DMS114 treated with DMSO at 0.1 percent for 48 hours (cell line): ENCODE data around the gene ALMS1.
"Not testable (repeated sequence)": the region's sequence is repeated elsewhere in the genome, so short reads cannot be mapped to it uniquely, and the experiment has no call there.

Source experiments
- DNase-seq: peaks from one replicate; lab custom pipeline; 2025; ENCODE audit not compliant: unreplicated experiment; lab: John Stamatoyannopoulos, UW

ALMS1 gene

DNA sequence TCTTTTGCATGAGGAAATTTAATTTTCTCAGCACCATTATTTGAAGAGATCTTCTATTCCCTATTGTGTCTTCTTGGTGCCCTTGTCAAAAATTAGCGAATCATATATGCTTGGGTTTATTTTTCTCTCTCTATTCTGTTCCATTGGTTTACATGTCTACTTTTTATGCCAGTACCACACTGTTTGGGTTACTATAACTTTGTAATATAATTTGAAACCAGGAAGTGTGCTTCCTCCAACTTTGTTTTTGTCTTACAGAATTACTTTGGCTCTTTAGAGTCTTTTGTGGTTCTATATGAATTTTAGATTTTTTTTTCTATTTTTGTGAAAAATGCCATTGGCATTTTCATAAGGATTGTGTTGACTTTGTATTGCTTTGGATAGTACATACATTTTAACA lies 17.6 kb downstream of the ALMS1 start:
- DNase-seq: no peak

DNA sequence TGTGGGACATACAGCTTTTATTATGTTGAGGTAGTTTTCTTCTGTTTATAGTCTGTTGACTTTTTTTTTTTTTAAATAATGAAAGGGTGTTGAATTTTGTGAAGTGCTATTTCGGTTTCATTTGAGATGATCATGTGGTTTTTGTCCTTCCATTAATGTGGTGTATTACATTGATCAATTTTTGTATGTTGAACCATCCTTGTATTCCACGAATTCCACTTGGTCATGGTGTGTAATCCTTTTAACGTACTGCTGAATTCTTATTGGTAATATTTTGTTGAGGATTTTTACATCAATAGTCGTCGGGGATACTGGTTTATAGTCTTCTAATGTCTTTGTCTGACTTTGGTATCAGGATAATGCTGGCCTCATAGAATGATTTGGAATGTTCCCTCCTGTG lies 18.8 kb downstream of the ALMS1 start:
- DNase-seq: no peak

DNA sequence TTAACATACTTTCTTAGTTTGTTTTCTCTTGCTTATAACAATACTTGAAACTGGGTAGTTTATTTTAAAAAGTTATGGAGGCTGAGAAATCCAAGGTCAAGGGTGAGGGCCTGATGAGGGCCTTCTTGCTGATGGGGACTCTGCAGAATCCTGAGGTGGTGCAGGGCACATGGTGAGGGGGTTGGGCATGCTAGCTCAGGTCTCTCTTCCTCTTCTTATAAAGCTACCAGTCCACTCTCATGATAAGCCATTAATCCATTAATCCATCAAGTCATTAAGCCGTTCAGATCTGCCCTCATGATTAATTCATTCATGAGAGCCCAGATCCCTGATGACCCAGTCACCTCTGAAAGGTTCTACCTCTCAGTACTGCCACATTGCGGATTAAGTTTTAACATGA lies 21.4 kb downstream of the ALMS1 start:
- no peak for DNase-seq

DNA sequence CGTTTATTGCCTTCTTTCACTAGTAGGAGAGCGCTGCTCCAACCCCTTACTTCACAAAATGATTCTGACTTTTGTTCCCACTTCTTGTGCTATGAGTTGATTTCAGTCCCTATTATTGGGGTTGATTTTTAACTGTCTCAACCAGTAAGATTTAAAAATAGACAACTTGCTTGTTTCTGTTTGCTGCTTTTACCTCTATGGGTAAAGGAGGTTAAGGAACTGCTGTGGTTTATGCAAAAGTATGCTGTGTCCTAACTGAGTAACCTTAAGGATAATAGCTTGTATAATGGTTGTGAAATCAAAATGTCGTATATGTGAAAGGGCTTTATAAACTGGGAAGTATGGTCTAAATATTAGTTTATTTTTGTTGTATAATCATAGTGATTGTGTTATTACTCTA lies 22.6 kb downstream of the ALMS1 start:
- no peak for DNase-seq

DNA sequence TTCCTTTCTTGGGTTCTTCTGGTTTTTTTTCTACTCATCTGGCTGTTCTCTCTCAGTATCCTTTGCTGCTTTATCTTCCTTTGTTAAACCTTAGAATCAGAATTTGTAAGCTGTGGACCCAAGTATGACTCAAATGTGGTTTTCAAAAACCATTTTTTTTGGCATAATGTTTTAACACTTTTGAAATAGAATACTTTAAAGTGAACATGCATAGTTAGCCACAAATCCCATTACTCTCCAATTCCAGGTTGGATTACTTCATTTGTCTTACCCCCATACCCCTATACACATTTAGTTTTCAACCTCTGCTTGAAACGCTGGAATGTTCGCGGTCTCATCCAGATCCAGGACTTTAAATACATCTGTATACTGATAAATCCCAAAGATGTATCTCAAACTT lies 29.1 kb downstream of the ALMS1 start:
- DNase-seq: no peak

DNA sequence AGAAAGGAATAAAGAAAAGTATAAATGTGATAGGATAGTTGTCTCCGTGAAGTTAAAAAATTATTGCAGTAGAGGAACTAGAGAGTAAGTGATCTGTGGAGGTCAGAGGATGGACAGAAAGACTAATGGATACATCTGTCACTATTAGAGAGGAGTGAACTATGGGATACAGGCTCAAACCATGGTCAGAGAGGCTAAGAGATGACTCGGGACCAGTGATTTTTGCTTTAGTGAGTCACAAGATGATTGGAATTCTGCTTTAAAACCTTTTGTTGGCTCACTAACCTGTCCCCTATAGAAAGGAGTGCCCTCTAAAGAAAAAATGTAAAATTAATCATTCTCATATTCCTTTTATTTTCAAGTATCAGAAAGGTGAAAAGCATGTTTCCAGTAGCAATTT lies 30.3 kb downstream of the ALMS1 start:
- DNase-seq: no peak

DNA sequence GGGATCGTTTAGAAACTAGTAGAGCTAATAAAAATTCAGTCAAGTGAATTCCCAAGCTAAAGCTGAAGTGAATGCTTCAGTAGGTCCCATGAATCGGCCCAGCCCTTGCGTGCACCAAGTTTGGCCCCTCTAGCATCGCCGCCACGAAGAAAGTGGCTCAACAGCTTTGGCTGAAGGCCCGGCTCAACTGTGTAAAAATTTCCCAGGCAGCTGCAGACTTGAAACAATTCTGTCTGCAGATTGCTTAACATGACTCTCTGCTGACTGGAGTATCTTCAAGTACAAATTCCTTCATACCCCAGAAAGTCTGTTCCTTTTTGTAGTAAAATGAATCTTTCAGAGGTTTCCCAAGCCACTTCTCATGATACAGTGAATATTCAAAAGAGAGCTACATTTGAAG lies 32.7 kb downstream of the ALMS1 start:
- no peak for DNase-seq

DNA sequence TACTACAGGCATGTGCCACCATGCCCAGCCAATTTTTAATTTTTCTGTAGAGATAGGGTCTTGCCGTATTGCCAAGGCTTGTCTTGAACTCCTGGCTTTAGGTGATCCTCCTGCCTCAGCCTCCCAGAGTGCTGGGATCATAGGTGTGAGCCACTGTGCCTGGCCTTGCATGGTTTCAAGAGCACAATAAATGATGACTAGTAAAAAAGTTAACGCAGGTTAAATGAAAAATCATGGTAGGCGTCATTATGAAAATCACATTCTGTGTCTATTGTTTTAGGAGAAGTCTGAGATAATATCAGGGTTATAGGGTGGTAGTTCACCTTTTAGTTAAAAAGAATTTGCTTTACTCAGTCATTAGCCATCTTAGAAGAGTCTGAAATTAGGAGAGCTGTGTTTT lies 38.3 kb downstream of the ALMS1 start:
- DNase-seq: no peak

DNA sequence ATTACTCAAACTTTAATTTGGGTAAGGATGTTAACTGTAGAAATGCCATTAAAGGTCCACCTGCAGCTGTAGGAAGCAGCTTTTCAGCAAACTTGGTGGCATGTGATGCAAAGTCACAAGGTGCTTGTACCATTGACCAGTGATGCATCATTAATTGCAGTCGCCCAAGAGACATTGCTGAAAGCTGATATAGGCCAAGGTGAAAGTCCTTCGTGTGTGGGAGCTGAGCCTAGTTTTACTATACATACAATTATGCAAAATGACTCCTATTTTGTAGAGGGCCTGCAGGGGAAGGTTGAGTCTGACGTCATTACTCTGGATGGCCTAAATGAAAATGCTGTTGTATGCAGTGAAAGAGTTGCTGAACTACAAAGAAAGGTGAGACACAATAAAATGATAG lies 40.5 kb downstream of the ALMS1 start:
- DNase-seq: no peak

DNA sequence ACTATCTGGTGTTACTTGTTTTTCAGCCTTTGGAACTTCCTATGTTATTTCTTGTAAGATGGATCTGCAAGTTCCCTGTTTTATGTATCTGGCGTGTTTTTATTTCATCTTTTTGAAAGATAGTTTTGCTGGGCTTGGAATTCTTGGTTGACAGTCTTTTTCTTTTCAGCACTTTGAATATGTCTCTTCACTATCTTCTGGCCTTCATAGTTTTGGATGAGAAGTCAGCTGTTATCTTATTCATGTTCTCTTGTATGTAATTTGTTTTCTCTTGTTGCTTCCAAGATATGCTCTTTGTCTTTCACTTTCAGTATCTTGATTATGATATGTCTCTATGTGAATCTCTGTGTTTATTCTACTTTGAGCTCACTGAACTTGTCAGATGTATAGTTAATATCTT lies 50.4 kb downstream of the ALMS1 start:
- DNase-seq: no peak

DNA sequence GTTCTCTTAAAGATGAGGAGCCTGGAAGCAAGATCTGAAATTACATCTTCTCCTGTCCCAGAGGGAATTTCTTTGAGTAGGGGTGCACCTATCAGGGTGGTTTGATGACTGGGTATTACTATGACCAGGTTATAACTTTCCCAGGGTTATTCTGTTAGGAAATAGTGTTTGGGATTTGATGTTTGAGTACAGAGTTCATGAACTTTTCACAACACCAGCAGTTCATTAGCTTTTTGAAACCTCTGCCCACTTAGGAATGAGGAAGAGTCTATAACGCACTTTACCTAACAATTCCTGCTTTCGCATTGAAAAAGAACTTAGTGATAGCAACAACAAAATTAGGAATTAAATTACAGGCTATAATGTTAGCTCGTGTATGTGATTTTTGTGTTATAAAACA lies 58.6 kb downstream of the ALMS1 start:
- DNase-seq: no peak

DNA sequence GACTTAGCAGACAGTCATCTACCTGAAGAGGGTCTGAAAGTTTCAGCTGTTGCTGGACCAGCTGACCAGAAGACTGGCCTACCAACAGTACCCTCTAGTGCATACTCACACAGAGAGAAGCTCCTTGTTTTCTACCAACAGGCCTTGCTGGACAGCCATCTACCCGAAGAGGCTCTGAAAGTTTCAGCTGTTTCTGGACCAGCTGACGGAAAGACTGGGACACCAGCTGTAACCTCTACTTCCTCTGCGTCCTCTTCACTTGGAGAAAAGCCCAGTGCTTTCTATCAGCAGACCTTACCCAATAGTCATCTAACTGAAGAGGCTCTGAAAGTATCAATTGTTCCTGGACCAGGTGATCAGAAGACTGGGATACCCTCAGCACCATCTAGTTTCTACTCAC lies 63.2 kb downstream of the ALMS1 start:
- DNase-seq: no peak

DNA sequence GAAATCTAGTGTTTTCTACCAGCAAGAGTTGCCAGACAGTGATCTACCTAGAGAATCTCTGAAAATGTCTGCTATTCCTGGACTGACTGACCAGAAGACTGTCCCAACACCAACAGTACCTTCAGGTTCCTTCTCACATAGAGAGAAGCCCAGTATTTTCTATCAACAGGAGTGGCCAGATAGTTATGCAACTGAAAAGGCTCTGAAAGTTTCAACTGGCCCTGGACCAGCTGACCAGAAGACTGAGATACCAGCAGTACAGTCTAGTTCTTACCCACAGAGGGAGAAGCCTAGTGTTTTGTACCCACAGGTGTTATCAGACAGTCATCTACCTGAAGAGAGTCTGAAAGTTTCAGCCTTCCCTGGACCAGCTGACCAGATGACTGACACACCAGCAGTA lies 63.8 kb downstream of the ALMS1 start:
- DNase-seq: no peak

DNA sequence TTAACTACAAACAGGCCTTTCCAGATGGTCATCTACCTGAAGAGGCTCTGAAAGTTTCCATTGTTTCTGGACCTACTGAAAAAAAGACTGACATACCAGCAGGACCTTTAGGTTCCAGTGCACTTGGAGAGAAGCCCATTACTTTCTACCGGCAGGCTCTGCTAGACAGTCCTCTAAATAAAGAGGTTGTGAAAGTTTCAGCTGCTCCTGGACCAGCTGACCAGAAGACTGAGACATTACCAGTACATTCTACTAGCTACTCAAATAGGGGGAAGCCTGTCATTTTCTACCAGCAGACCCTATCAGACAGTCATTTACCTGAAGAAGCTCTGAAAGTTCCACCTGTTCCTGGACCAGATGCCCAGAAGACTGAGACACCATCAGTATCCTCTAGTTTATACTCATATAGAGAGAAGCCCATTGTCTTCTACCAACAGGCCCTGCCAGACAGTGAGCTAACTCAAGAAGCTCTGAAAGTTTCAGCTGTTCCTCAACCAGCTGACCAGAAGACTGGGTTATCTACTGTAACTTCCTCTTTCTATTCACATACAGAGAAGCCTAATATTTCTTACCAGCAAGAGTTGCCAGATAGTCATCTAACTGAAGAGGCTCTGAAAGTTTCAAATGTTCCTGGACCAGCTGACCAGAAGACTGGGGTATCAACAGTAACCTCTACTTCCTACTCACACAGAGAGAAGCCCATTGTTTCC lies 65.8 kb downstream of the ALMS1 start:
- DNase-seq: no peak

DNA sequence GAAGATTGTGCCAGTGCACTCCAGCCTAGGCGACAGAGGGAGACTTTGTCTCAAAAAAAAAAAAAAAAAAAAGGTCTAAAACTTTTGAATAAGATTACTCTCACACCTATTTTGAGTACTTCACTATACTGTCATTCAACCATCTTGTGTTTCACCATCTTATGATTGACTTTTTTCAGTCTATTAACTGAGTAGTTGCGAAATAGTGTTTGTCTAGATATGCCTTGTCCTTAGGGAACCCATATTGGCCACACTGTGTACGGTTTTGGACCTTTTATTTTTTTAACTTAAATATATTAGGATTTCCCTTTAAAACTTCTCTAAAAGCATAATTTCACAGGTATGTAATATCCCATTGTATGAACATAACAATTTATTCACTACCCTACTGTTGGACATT lies 72.3 kb downstream of the ALMS1 start:
- no peak for DNase-seq

DNA sequence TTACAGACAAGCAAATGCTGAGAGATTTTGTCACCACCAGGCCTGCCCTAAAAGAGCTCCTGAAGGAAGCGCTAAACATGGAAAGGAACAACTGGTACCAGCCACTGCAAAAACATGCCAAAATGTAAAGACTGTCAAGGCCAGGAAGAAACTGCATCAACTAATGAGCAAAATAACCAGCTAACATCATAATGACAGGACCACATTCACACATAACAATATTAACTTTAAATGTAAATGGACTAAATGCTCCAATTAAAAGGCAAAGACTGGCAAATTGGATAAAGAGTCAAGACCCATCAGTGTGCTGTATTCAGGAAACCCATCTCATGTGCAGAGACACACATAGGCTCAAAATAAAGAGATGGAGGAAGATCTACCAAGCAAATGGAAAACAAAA lies 76.8 kb downstream of the ALMS1 start:
- not testable (repeated sequence) for DNase-seq

DNA sequence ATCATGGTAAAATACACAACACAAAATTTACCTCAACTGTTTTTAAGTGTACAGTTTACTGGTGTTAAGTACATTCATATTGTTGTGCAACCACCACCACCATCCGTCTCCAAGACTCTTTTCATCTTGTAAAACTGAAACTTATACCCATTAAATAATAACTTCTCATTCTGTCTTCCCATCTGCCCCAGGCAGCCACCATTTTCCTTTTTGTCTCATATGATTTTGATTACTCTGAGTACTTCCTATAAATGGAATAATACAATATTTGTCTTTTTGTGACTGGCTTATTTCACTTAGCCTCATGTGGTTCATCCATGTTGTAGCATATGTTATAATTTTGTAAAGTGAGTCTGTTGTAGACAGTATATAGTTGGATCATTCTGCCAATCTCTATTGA lies 82.7 kb downstream of the ALMS1 start:
- no peak for DNase-seq

DNA sequence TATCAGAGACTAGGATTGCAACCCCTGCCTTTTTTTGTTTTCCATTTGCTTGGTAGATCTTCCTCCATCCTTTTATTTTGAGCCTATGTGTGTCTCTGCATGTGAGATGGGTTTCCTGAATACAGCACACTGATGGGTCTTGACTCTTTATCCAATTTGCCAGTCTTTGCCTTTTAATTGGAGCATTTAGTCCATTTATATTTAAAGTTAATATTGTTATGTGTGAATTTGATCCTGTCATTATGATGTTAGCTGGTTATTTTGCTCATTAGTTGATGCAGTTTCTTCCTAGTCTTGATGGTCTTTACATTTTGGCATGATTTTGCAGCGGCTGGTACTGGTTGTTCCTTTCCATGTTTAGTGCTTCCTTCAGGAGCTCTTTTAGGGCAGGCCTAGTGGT lies 98.2 kb downstream of the ALMS1 start:
- DNase-seq: not testable (repeated sequence)

DNA sequence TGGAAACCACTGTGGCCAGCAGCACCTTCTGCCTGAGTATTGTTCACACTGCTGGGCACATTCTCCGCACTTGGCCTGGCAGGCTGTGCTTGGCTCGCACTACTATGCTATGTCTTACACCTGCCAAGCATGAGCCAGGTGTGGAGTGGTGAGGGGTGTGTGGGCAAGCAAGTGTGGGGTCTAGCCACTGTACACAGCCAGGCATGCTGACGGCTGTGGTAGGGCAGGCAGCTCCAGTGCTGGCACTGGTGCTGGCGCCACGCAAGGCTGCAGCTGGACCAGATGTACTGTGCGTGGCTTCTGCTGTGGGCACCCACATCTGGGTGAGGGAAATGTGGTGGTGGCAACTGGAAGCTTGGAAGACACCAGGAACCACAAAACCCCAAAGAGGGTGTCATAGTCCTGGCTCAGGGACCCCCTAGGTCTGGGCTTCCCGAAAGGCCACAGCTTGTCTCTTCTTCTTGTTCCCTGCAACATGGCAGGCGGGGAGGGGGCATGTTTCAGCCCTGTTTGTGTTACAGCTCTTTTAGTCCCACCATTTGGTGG lies 101.5 kb downstream of the ALMS1 start:
- DNase-seq: no peak

DNA sequence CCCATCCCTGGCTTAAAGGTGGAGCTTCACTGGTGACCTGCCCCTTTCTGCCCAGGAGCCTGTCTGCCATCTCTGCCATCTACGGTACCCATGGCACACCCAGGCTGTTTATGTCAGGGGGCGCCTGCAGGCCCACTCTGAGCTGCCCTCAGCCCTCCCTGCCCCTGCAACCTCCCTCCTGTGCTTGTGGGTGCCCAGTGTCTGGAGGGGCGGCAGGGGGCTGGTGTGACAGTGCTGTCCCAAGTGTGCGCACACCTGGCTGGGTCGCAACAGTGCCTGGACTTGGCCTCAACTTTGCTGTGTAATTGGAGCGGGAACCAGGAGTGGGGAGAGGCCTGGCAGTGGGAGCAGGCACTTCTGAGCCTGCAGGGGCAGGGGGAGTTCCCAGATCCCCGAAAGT lies 102.4 kb downstream of the ALMS1 start:
- no peak for DNase-seq

DNA sequence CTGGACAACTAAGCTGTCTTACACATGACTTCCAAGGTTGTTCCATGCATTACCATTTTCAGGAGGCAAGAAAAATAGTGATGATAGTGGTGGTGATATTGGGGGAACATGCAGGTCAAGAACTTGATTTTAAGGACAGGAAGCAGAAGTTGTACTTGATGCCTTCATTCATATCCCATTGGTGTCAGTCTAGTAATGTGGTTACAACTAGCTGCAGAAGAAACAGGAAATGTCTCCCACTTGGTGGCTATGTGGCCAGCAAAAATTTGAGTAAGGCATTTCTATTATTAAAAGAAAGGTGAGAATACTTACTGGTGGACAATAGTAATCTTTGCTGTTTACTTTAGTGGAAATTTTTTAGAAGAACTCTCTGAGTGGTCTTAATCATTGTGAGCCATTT lies 103.4 kb downstream of the ALMS1 start:
- DNase-seq: no peak

DNA sequence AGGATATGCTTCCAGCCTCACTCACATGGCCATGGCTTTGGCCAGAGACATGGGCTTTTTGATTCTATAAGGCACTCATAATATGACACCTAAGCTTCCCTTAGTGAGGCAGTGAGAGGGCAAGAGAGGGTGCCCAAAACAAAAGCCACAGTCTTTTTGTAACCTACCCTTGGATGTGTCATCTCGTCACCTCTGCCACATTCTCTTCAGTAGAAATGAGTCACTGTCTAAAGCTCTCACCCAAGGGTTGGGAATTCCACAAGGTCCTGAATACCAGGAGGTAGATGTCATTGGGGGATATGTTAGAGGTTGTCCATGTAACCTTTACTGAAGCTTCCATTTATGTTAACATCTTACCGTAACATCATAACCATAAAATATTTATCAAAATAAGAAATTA lies 108.4 kb downstream of the ALMS1 start:
- DNase-seq: no peak

DNA sequence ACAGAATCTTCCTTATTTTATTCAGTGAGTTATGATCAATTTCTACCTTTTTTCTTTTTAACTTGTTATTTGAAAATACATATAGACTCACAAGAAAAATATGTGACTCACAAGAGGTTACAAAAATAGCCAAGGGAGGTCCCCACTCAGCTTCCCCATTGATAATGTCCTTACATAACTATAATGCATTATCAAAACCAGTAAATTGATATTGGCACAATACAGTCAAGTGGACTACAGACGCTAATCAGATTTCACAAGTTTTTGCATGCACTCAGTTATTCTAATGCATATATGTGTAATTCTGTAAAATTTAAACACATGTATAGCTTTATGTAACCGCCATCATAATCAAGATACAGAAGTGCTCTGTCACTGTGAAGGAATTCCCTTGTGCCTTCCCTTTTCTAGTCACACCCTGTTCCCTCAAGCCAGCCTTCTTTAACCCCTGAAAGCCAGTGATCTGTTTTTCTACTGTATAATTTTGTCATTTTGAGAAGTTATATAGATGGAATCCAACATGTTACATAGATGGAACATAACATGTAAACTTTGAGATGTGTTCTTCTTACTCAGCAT lies 118.4 kb downstream of the ALMS1 start:
- DNase-seq: no peak
